ENCODE results near the gene PIK3C2B.
"Not testable (repeated sequence)": the region's sequence is repeated elsewhere in the genome, so short reads cannot be mapped to it uniquely, and the experiment has no call there.

Gene PIK3C2B

DNA sequence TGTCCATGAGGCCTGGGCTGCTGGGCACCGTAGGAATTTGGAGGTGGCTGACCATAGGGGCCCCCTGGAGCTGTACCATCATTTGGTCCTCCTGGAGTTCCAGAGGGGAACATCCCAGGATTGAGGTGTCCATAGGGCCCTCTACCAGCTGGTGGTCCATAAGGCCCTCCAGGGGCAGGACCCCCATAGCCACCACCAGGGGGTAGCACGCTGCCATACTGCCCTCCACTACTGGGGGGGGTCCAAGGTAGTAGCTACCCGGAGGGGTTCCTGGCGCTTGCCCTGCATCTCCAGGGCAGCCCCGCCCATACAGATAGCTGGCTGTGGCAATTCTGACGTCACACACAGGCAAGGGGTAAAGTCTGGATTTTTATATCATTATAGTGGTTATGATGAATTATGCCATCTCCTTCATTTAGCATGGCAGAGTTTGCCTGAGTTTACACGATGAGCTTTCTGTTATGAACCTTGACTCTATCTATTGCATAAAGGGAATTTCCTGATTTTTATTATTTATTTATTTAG lies 34.8 kb upstream of the PIK3C2B start:
- TF ChIP-seq, protein P1, sequence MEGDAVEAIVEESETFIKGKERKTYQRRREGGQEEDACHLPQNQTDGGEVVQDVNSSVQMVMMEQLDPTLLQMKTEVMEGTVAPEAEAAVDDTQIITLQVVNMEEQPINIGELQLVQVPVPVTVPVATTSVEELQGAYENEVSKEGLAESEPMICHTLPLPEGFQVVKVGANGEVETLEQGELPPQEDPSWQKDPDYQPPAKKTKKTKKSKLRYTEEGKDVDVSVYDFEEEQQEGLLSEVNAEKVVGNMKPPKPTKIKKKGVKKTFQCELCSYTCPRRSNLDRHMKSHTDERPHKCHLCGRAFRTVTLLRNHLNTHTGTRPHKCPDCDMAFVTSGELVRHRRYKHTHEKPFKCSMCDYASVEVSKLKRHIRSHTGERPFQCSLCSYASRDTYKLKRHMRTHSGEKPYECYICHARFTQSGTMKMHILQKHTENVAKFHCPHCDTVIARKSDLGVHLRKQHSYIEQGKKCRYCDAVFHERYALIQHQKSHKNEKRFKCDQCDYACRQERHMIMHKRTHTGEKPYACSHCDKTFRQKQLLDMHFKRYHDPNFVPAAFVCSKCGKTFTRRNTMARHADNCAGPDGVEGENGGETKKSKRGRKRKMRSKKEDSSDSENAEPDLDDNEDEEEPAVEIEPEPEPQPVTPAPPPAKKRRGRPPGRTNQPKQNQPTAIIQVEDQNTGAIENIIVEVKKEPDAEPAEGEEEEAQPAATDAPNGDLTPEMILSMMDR (IDR thresholded peaks at IDR 0.05; ENCODE audit: low read depth, low read length, missing control alignments), result no peak
- DNase-seq (ENCODE audit: extremely low read depth, low read depth), result no peak
- no peak overlapping the region for H3K4me3 ChIP-seq (replicated peaks; ENCODE audit: low read depth, low read length)

DNA sequence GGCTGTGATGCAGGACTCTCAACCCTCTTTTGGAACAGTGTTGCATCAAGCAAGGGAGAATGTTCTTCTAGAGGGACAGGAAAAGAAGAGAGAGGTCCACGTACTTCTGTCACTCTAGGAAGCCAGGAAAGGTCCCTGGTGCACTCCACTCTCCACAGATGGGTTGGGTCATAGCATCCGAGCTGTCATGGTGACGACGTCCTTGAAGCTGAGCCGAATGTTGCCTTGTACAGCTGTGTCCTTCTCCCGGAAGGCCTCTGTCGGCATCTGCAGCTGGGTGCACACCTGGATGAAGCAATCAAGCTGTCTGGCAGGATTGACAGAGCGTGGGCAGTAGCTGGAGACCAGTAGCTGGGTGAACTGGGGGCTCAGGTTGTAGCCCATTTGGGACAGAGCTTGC lies 34.1 kb upstream of the PIK3C2B start:
- TF ChIP-seq, protein P1 (IDR thresholded peaks at IDR 0.05; ENCODE audit: low read depth, low read length, missing control alignments), result no peak
- DNase-seq (ENCODE audit: extremely low read depth, low read depth), result no peak

DNA sequence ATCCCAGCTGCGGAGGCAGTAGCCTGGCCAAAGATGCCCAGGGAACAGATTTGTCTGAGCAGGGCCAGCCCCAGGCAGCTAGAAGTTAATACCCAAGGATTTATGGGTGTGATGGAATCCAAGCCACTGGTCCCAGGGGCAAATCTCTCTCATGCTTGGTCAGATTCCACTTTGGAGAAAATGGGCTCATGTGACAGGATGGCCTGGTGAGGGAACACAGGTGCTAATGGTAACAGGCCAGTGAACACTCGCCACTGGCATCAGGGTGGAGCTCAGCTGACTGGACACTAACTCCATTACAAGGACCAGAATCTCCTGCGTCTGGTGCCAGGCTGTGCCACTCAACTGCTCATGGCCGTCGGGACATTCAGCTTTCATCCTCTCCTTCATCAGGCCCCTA lies 33.6 kb upstream of the PIK3C2B start:
- no peak overlapping the region for H3K4me3 ChIP-seq (replicated peaks; ENCODE audit: low read depth, low read length)
- no peak for DNase-seq (ENCODE audit: extremely low read depth, low read depth)
- TF ChIP-seq, protein P1 (IDR thresholded peaks at IDR 0.05; ENCODE audit: low read depth, low read length, missing control alignments), result no peak

More for the DNA sequence above, 34.1 kb upstream of the PIK3C2B start:
- no peak overlapping the region for H3K4me3 ChIP-seq (replicated peaks; ENCODE audit: low read depth, low read length)

DNA sequence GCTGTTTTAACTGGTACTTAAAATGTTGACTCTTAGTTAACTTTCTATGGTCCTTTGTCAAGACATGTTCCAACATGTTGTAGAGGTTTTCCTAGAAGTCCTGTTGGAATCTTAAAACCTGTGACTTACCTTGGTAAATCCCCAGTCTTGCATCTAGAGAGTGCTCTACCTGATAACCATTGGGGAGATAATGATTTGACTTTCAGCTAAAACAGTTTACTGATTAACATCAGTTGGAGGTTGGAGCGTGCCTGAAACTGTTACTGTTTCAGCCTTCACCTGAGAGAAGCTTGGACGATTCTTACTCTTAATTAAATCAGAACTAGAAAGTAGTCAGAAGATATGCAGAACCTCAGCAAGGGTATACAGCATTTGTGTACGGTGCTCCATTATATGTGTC lies 30.4 kb upstream of the PIK3C2B start:
- DNase-seq (ENCODE audit: extremely low read depth, low read depth), result no peak
- H3K4me3 ChIP-seq (replicated peaks; ENCODE audit: low read depth, low read length), result no peak overlapping the region
- TF ChIP-seq, protein P1 (IDR thresholded peaks at IDR 0.05; ENCODE audit: low read depth, low read length, missing control alignments), result no peak

DNA sequence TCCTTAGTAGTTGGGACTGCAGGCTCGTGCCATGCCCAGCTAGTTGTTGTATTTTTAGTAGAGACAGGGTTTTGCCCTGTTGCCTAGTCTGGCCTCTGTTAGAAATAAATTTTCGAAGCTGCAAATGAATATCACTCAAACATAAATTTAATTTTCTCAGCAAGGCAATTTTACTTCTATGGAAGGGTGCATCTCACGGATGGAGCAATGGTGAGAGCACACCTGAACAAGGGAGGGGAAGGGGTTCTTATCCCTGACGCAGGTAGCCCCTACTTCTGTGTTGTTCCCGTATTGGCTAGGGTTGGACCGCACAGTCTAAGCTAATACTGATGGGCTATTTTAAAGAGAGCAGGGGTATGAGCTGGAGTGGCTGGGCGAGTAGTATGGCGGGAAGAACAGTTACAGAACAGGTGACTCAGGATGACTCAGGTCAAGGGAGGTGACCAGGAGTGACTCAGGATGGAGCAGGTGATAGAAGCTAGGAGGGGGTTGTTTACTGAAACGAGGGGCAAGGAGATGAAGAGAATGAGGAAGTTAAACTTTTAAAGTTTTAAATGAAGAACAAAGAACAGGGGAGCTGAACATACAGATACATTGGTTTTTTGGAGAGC lies 29.1 kb upstream of the PIK3C2B start:
- no peak overlapping the region for H3K4me3 ChIP-seq (replicated peaks; ENCODE audit: low read depth, low read length)
- no peak for DNase-seq (ENCODE audit: extremely low read depth, low read depth)
- TF ChIP-seq, protein P1 (IDR thresholded peaks at IDR 0.05; ENCODE audit: low read depth, low read length, missing control alignments), result no peak

DNA sequence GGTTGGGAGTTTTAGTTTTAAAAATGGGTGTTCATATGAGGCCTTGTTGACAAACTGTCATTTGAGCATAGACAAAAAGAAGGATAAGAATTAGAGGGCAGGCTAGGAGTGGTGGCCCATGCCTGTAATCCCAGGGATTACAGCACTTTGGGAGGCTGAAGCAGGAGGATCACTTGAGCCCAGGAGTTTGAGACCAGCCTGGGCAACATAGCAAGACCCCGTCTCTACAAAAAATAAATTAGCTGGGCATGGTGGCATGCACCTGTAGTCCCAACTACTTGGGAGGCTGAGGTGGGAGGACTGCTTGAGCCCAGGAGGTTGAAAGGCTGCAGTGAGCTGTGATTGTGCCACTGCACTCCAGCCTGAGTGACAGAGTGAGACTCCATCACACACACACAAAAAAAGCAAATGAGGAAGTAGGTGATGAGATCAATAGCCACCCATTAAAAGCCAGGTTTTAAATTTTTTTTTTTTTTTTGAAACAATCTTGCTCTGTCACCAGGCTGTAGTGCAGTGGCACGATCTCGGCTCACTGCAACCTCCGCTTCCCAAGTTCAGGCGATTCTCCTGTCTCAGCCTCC lies 27.4 kb upstream of the PIK3C2B start:
- H3K4me3 ChIP-seq (replicated peaks; ENCODE audit: low read depth, low read length); DNase-seq (ENCODE audit: extremely low read depth, low read depth): not testable (repeated sequence)

DNA sequence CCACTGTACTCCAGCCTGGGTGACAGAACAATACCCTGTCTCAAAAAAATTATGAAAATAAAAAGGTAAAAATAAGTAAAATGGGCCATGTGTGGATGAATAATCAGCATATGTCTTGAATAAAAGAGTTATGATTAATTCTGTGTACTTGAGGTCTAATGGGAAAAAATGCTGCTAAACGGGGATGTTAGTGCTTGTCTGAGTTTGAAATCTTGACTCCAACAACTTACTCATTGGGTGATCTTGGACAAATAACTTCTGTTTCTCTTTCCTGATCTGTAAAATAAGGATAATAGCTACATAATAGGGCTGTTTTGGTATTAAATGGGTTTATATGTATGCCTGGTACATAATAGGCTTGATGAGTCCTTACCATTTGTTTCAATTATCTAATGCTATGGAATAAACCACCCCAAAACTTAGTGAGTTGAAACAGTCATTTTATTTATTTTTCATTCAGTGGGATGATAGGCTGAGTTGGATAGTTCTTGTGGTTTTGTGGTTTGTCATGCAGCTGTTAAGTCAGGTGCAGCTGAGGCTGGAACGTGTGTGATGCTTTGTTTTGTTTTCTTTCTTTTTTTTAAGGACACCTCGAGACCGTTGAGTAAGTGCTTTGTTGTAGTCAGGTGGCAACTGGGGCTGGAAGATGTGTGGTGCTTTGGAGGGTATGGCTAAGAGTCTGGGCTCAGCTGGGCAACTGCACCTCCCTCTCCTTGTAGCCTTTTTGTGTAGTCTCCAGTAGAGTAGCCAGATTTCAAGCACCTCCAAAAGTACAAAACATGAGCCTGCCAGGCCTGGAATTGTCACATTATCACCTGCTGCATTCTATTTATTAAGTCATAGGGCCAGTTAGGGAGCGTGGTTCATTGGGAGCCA lies 26.5 kb upstream of the PIK3C2B start:
- no peak for DNase-seq (ENCODE audit: extremely low read depth, low read depth)
- TF ChIP-seq, protein P1 (IDR thresholded peaks at IDR 0.05; ENCODE audit: low read depth, low read length, missing control alignments), result no peak
- no peak overlapping the region for H3K4me3 ChIP-seq (replicated peaks; ENCODE audit: low read depth, low read length)

DNA sequence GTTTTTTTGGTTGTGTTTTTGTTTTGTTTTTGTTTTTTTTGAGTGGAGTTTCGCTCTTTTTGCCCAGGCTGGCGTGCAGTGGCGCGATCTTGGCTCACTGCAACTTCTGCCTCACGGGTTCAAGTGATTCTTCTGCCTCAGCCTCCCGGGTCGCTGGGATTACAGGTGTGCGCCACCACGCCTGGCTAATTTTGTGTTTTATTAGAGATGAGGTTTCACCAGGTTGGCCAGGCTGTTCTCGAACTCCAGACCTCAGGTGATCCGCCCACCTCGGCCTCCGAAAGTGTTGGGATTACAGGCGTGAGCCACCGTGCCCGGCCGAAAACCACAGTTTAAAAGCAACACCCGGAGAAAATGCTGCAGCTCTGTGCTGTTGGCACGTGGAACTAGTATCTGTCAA lies 22.8 kb upstream of the PIK3C2B start:
- H3K4me3 ChIP-seq (replicated peaks; ENCODE audit: low read depth, low read length), result peak overlapping the region; percentile 96
- not testable (repeated sequence) for DNase-seq (ENCODE audit: extremely low read depth, low read depth)
